ENCODE data around the gene ZIC4.

GRCh38 chr3:147391781-147392624 lies 14.3 kb downstream of the ZIC4 start:
- TF ChIP-seq EZH2 (IDR thresholded peaks at IDR 0.05) (no peak), POLR2AphosphoS5 (IDR thresholded peaks at IDR 0.05; ENCODE audit: borderline replicate concordance, low read depth, low read length) (no peak), FOXP2 (optimal IDR thresholded peaks at IDR 0.05; ENCODE audit: control extremely low read depth, extremely low read length, insufficient read depth) (no peak)

Measured in SK-N-MC (cell line).